Body of pancreas (tissue), 4 donors: ENCODE measurements around the gene OR52B4.

Experiments used
- CTCF ChIP-seq, 7 experiments: fragments of 450-650 bp in 4 of 7; fragments of 200-600 bp in 3 of 7; sonication (generic) in 3 of 7; IDR thresholded peaks; one replicate each; pipeline ENCODE4 v1.5.1; 2016 to 2019; ENCODE audit warnings: antibody characterized with exemption in 7 of 7
- POLR2A ChIP-seq, 3 donors: fragments of 450-650 bp; IDR thresholded peaks; one replicate each; pipeline ENCODE4 v1.6.1; 2016; ENCODE audit warnings: antibody characterized with exemption in 3 of 3, mild to moderate bottlenecking in 2 of 3

GRCh38 chr11:4381901-4382300 lies 13.7 kb upstream of the OR52B4 start:
- TF ChIP-seq CTCF (IDR thresholded peaks at IDR 0.05) (no peak), POLR2A (IDR thresholded peaks at IDR 0.05) (no peak)
